Stimulated activated CD4-positive, alpha-beta T cell treated with anti-CD3 and anti-CD28 coated beads, Interleukin-1b, Interleukin-23, amount 100 ng/mL, for 48 hours (primary cell): ENCODE data around the gene MYT1.
"Not testable (repeated sequence)": the region's sequence is repeated elsewhere in the genome, so short reads cannot be mapped to it uniquely, and the experiment has no call there.

ENCODE experiments used
- DNase-seq: peaks from one replicate; pipeline ENCODE4 v3.0.0-alpha.2; 2020

Gene MYT1

GRCh38 chr20:64280460-64280843 lies 116.2 kb downstream of the MYT1 start:
- no peak for DNase-seq

GRCh38 chr20:64283646-64284045 lies 119.4 kb downstream of the MYT1 start:
- no peak for DNase-seq

- peak; percentile 98 for DNase-seq
Observed at GRCh38 chr20:64285579-64286446, 121.6 kb downstream of the MYT1 start.

- DNase-seq, result not testable (repeated sequence)
Observed at GRCh38 chr20:64286447-64287263, 122.4 kb downstream of the MYT1 start.

- DNase-seq, result not testable (repeated sequence)
Observed at GRCh38 chr20:64287264-64287590, 123.0 kb downstream of the MYT1 start.
